IMR-90 (cell line): ENCODE results near the gene ZNF282. TPM values are rescaled to one million over a fixed set of nuclear protein-coding genes. Genes with fewer than 3 reads are reported as not detected.

Source experiments
- ATAC-seq: fragments of 200-7000 bp; cut with Tn5 transposase; 2 replicates; pipeline ENCODE4 v1.9.1; 2020; ENCODE audit warnings: low read depth, mild to moderate bottlenecking, moderate library complexity
- BruUV-seq: library from RNA; stranded (reverse); fragments of 400-500 nt; replicated peaks from 2 replicates; lab custom pipeline; 2021; lab: Mats Ljungman, UMichigan
- CTCF ChIA-PET: fragments of 300-600 bp; formaldehyde crosslinking; extraction: SDS; loops from one replicate; lab custom pipeline; 2021; ENCODE audit warnings: antibody characterized with exemption; lab: Yijun Ruan, JAX
- POLR2A ChIA-PET: fragments of 300-600 bp; sonication (Branson Sonifier 250); formaldehyde crosslinking; loops from one replicate; lab custom pipeline; 2022; ENCODE audit warnings: antibody characterized with exemption; ENCODE audit not compliant: unreplicated experiment; lab: Charles Lee
- DNase-seq: peaks from one replicate; pipeline ENCODE4 v3.0.0; 2013
- H2AFZ ChIP-seq: replicated peaks from 2 replicates; pipeline ENCODE3; 2013; ENCODE audit warnings: low read length, mild to moderate bottlenecking; ENCODE audit not compliant: poor library complexity
- H2AK5ac ChIP-seq: 2 replicates; pipeline ENCODE4 v1.6.1; 2013; ENCODE audit warnings: low read depth, low read length, inconsistent platforms
- H2AK9ac ChIP-seq: replicated peaks from 2 replicates; pipeline ENCODE3; 2013; ENCODE audit warnings: mild to moderate bottlenecking, low read depth, low read length, moderate library complexity; ENCODE audit not compliant: poor library complexity
- H2BK120ac ChIP-seq: 2 replicates; pipeline ENCODE4 v1.6.1; 2013; ENCODE audit warnings: low read depth, low read length, inconsistent platforms
- H2BK15ac ChIP-seq: 3 replicates; pipeline ENCODE4 v1.6.1; 2013; ENCODE audit warnings: low read depth, low read length, inconsistent platforms
- H2BK20ac ChIP-seq: 2 replicates; pipeline ENCODE4 v1.6.1; 2013; ENCODE audit warnings: low read depth, mild to moderate bottlenecking, inconsistent platforms, low read length, moderate library complexity
- H2BK5ac ChIP-seq: 2 replicates; pipeline ENCODE4 v1.6.1; 2013; ENCODE audit warnings: mild to moderate bottlenecking, low read depth, low read length, inconsistent platforms; ENCODE audit not compliant: poor library complexity, severe bottlenecking
- H3K14ac ChIP-seq: replicated peaks from 2 replicates; pipeline ENCODE4 v1.6.1; 2013; ENCODE audit warnings: low read depth, low read length, inconsistent platforms
- H3K18ac ChIP-seq: 2 replicates; pipeline ENCODE4 v1.6.1; 2013; ENCODE audit warnings: low read depth, low read length, control low read depth
- H3K23ac ChIP-seq: 2 replicates; pipeline ENCODE4 v1.6.1; 2013; ENCODE audit warnings: low read depth, low read length, inconsistent platforms
- H3K27ac ChIP-seq: 2 replicates; pipeline ENCODE4 v1.5.1; 2013; ENCODE audit warnings: mild to moderate bottlenecking, control low read depth, low read length; ENCODE audit not compliant: insufficient read depth
- H3K27me3 ChIP-seq: 2 replicates; pipeline ENCODE4 v1.6.1; 2013; ENCODE audit warnings: low read length; ENCODE audit not compliant: control insufficient read depth, insufficient read depth
- H3K36me3 ChIP-seq: 2 replicates; pipeline ENCODE4 v1.6.1; 2013; ENCODE audit warnings: low read length, mixed read lengths; ENCODE audit not compliant: control insufficient read depth, insufficient read depth
- H3K4ac ChIP-seq: 2 replicates; pipeline ENCODE4 v1.6.1; 2013; ENCODE audit warnings: low read depth, low read length, inconsistent platforms
- H3K4me1 ChIP-seq: 2 replicates; pipeline ENCODE4 v1.6.1; 2013; ENCODE audit warnings: low read length, mixed read lengths; ENCODE audit not compliant: control insufficient read depth, insufficient read depth
- H3K4me2 ChIP-seq: 2 replicates; pipeline ENCODE4 v1.6.1; 2013; ENCODE audit warnings: low read depth, mild to moderate bottlenecking, control low read depth, low read length, moderate library complexity
- H3K4me3 ChIP-seq: 2 replicates; pipeline ENCODE4 v1.5.1; 2013; ENCODE audit warnings: low read depth, mild to moderate bottlenecking, control low read depth, low read length, moderate library complexity; ENCODE audit not compliant: insufficient read depth
- H3K56ac ChIP-seq: 2 replicates; pipeline ENCODE4 v1.6.1; 2013; ENCODE audit warnings: low read length, inconsistent platforms; ENCODE audit not compliant: insufficient read depth; ENCODE audit errors: extremely low read depth
- H3K79me1 ChIP-seq, 2 experiments: 2 replicates each; pipeline ENCODE4 v1.6.1; 2013; ENCODE audit warnings: low read length in 2 of 2, inconsistent platforms in 1 of 2, low read depth in 1 of 2
- H3K9ac ChIP-seq: 2 replicates; pipeline ENCODE4 v1.6.1; 2013; ENCODE audit warnings: low read depth, low read length, control low read depth
- H3K9me1 ChIP-seq: 2 replicates; pipeline ENCODE4 v1.6.1; 2013; ENCODE audit warnings: low read length, inconsistent platforms; ENCODE audit not compliant: insufficient read depth
- H3K9me3 ChIP-seq: 2 replicates; pipeline ENCODE4 v1.6.1; 2013; ENCODE audit warnings: low read length; ENCODE audit not compliant: control insufficient read depth, insufficient read depth
- H4K20me1 ChIP-seq: 2 replicates; pipeline ENCODE4 v1.6.1; 2013; ENCODE audit warnings: low read length, inconsistent platforms; ENCODE audit not compliant: insufficient read depth
- H4K5ac ChIP-seq: 2 replicates; pipeline ENCODE4 v1.6.1; 2013; ENCODE audit warnings: mild to moderate bottlenecking, low read depth, low read length, control low read depth
- H4K8ac ChIP-seq, 2 experiments: 2 replicates each; pipeline ENCODE4 v1.6.1; 2013; ENCODE audit warnings: low read depth in 2 of 2, low read length in 2 of 2, control low read depth in 1 of 2, inconsistent platforms in 1 of 2
- H4K91ac ChIP-seq: 2 replicates; pipeline ENCODE4 v1.6.1; 2013; ENCODE audit warnings: low read depth, low read length, inconsistent platforms; ENCODE audit not compliant: insufficient read depth
- MAFK ChIP-seq: IDR thresholded peaks from 2 replicates; pipeline ENCODE4 v1.6.1; 2012; ENCODE audit warnings: low read depth, low read length, improper control_type of control experiment
- MAZ ChIP-seq: IDR thresholded peaks from 2 replicates; pipeline ENCODE4 v1.6.1; 2012; ENCODE audit warnings: low read depth, mild to moderate bottlenecking, low read length, improper control_type of control experiment, moderate library complexity, borderline replicate concordance
- WGBS, 2 experiments: methylation state at CpG; one replicate each; pipeline versions ENCODE4 v1.1.5 to v1.1.7; 2013; ENCODE audit warnings: missing lambda C conversion rate in 2 of 2; ENCODE audit not compliant: insufficient read length in 1 of 2; ENCODE audit errors: extremely low coverage in 2 of 2; 5-methylcytosine and 5-hydroxymethylcytosine counted together
- dilution Hi-C: fragments of 300-500 bp; cut with HindIII; formaldehyde crosslinking; loops from one replicate; pipeline ENCODE4 v1.14.3; 2018; ENCODE audit warnings: low sequenced_read_pairs; ENCODE audit not compliant: unreplicated experiment
- in situ Hi-C: fragments of 300-500 bp; cut with MboI; formaldehyde crosslinking; loops from 3 replicates; pipeline ENCODE4 v1.14.3; 2019; ENCODE audit warnings: low sequenced_read_pairs, inconsistent platforms, mixed read lengths
- intact Hi-C: fragments of 100-400 bp; cut with micrococcal nuclease; formaldehyde crosslinking; loops from 2 replicates; pipeline ENCODE4 v1.10.0; 2022
- polyA plus RNA-seq, 3 experiments: library from polyadenylated mRNA; depleted of rRNA; stranded (reverse); fragments of >200 nt; gene quantifications; 2 replicates each; pipeline ENCODE4 v1.2.3, GENCODE V29; 2012; ENCODE audit warnings: low replicate concordance in 1 of 3
- total RNA-seq: library from RNA; depleted of rRNA; stranded (reverse); fragments of >200 nt; gene quantifications from 2 replicates; pipeline ENCODE4 v1.2.3, GENCODE V29; 2012
- TF ChIP-seq, protein P1 (sequence below): fragments of 150-350 bp; IDR thresholded peaks from 2 replicates; pipeline ENCODE4 v1.6.1; 2017; ENCODE audit warnings: mild to moderate bottlenecking, antibody characterized with exemption, low read length, low read depth

ZNF282 gene
- total and polyA plus RNA-seq, 2 of the 4 experiments (the other 2 are of a cell fraction), result 7.2 to 11.9 TPM

DNA sequence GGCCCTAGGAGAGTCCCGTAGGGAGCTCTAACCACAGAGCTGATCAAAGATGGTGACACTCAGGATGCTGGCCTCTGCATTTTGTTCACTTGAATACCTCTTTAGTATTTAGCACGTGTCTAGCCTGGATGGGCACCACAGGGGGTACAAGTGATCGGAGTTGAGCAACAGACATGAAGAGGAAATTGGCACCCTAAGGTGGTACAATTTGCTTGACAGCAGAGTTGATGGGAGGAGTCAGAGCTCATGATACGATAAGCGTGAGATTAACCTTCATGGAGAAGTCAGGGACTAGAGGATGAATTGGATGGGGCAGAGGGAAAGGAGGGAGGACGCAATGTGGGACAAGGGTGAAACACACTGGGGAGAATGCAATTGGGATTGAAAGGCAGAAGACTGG lies 34.2 kb downstream of the ZNF282 start:
- no peak overlapping the region for H2BK5ac ChIP-seq
- DNase-seq (no peak), ATAC-seq (no peak)
- peaks cover 9% of the 10 kb centered on the region for H3K36me3 ChIP-seq
- in situ Hi-C loops, result no loop called here
- no peaks in the 10 kb centered on the region for H3K27me3 ChIP-seq
- H3K14ac ChIP-seq, result no peak overlapping the region
- H2AK5ac ChIP-seq, result no peak overlapping the region
- TF ChIP-seq MAFK (no peak), MAZ (no peak)
- TF ChIP-seq, protein P1, sequence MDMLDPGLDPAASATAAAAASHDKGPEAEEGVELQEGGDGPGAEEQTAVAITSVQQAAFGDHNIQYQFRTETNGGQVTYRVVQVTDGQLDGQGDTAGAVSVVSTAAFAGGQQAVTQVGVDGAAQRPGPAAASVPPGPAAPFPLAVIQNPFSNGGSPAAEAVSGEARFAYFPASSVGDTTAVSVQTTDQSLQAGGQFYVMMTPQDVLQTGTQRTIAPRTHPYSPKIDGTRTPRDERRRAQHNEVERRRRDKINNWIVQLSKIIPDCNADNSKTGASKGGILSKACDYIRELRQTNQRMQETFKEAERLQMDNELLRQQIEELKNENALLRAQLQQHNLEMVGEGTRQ, result no peak
- no TSS peak for BruUV-seq
- H4K5ac ChIP-seq, result no peak overlapping the region
- ChIA-PET CTCF (interaction anchor here (0.8 kb wide), 1 partner anchor 34 kb away, joined by 3 read pairs; the partner anchor contains the start of gene ZNF282), POLR2A (no interaction called here)
- H3K4ac ChIP-seq, result no peak overlapping the region
- no peak overlapping the region for H3K4me2 ChIP-seq
- H2AFZ ChIP-seq, result no peak overlapping the region
- dilution Hi-C loops, result no loop called here
- peaks cover 11% of the 10 kb centered on the region for H3K4me1 ChIP-seq
- intact Hi-C loops, result no loop called here
- no peak overlapping the region for H3K23ac ChIP-seq
- no peak overlapping the region for H3K27ac ChIP-seq
- no peak overlapping the region for H3K18ac ChIP-seq
- no peak overlapping the region for H4K8ac ChIP-seq
- no peak overlapping the region for H2BK15ac ChIP-seq
- H3K9me3 ChIP-seq, result no peaks in the 10 kb centered on the region
- H2AK9ac ChIP-seq, result no peak overlapping the region
- peaks cover 13% of the 10 kb centered on the region for H3K9me1 ChIP-seq
- no peak overlapping the region for H3K56ac ChIP-seq
- no peak overlapping the region for H2BK120ac ChIP-seq
- no peaks in the 10 kb centered on the region; the same call in 1 of the 2 replicates for H4K20me1 ChIP-seq
- H3K79me1 ChIP-seq, result 0 out of 4 replicates have a peak, but pooled peaks cover 0 to 3% of the 10 kb centered on the region in 2 experiments
- no peak overlapping the region for H2BK20ac ChIP-seq
- WGBS, 2 experiments, result 78% methylated on average over 4 of the region's 6 CpGs; no CpG with 5 or more reads in 1 of the 2 experiments
- no peak overlapping the region for H3K4me3 ChIP-seq
- no peak overlapping the region for H4K91ac ChIP-seq
- H3K9ac ChIP-seq, result no peak overlapping the region
